Prostate gland (tissue), 2 donors: Measurements from ENCODE around the gene SYNPO. TPM values are rescaled to one million over a fixed set of nuclear protein-coding genes. Genes with fewer than 3 reads are reported as not detected.

Source experiments
- DNase-seq: peaks from one replicate; pipeline ENCODE4 v3.0.0-alpha.2; 2019; ENCODE audit warnings: low spot score
- H3K27ac ChIP-seq, 2 donors: fragments of 200-600 bp; sonication (generic); 2 replicates each; pipeline ENCODE4 v1.5.1; 2017 to 2019
- H3K27me3 ChIP-seq: fragments of 200-600 bp; sonication (generic); replicated peaks from 2 replicates; pipeline ENCODE4 v1.5.1; 2019; ENCODE audit not compliant: insufficient read depth
- H3K36me3 ChIP-seq, 2 donors: fragments of 200-600 bp; sonication (generic); 1 replicate in 1 of 2; 2 replicates in 1 of 2; pipeline versions ENCODE4 v1.5.1 to v1.8.1; 2017 to 2019
- H3K4me1 ChIP-seq: fragments of 200-600 bp; sonication (generic); replicated peaks from 2 replicates; pipeline ENCODE4 v1.5.1; 2019
- H3K4me3 ChIP-seq, 2 donors: fragments of 200-600 bp; sonication (generic); 2 replicates each; pipeline ENCODE4 v1.5.1; 2017 to 2019
- H3K9me3 ChIP-seq: fragments of 200-600 bp; sonication (generic); 2 replicates; pipeline ENCODE4 v1.5.1; 2017
- POLR2A ChIP-seq: fragments of 450-650 bp; IDR thresholded peaks from one replicate; pipeline ENCODE4 v1.6.1; 2016; ENCODE audit warnings: antibody characterized with exemption, mild to moderate bottlenecking
- POLR2AphosphoS5 ChIP-seq: sonication (generic); formaldehyde crosslinking; IDR thresholded peaks from one replicate; pipeline ENCODE4 v1.6.1; 2017; ENCODE audit warnings: antibody characterized with exemption
- WGBS: methylation state at CpG from one replicate; pipeline ENCODE4 v1.1.5; 2018; 5-methylcytosine and 5-hydroxymethylcytosine counted together
- intact Hi-C: fragments of 100-400 bp; cut with DNase I; formaldehyde crosslinking; loops from one replicate; pipeline ENCODE4 v1.14.2; 2022
- total RNA-seq, 2 donors: library from RNA; depleted of rRNA; stranded (reverse); fragments of >200 nt; gene quantifications; one replicate each; pipeline ENCODE4 v1.1.0, GENCODE V29; 2016
- TF ChIP-seq, protein P1 (sequence below), 4 experiments: fragments of 200-600 bp in 2 of 4; fragments of 450-650 bp in 2 of 4; sonication (generic) in 2 of 4; IDR thresholded peaks; 1 replicate in 3 of 4; 2 replicates in 1 of 4; pipeline ENCODE4 v1.5.1; 2016 to 2019; ENCODE audit warnings: antibody characterized with exemption in 4 of 4, mild to moderate bottlenecking in 2 of 4, moderate library complexity in 2 of 4

Gene SYNPO
- total RNA-seq, 2 donors from 2014 or later, result 13.7 to 61.0 TPM

DNA sequence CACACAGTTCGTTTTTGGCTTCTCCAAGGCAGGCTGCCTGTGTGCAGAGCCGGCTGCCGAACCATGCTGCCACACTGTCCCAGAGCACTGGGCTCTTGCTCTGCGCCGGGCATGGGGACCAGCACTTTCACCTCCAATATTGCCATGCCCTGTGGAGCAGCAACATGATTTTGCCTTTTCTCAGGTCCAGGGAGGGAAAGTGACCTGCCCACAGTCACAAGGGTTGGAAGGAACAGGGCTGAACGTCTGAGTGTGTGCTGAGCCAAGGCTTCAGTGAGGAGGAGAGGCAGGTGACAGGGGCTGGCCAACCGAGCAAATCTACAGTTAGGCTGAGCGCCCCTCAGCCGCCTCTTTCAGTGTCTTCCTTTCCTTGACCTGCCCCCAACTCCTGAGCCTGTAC, 34.0 kb upstream of the SYNPO start:
- Histone ChIP-seq H3K9me3 (no peaks in the 10 kb centered on the region), H3K27ac (no peak overlapping the region), H3K36me3 (no peaks in the 10 kb centered on the region), H3K4me1 (no peaks in the 10 kb centered on the region), H3K4me3 (no peak overlapping the region), H3K27me3 (no peaks in the 10 kb centered on the region)
- intact Hi-C loops, result no loop called here
- no peak for DNase-seq
- WGBS, result 87% methylated on average over 9 of the region's 9 CpGs
- TF ChIP-seq POLR2A (no peak), POLR2AphosphoS5 (no peak)

DNA sequence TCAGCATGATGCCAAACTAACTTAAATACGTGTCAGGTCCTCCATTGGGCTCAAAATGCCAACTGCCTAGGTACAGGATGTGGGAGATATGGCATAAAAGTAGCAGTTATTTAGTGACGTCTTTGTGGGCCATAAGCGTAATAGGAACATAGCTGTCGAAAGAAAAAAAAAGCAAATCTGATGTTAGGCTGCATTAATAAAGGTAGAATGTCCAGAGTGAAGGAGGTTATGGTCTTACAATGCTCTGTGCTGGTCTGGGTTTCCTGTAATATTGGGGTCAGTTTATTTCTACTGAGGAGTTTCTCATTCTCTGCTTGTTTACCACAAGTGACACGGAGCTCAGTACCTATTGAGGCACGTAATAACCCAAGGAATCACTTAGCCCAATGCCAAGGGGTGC, 33.4 kb upstream of the SYNPO start:
- Histone ChIP-seq H3K27me3 (no peaks in the 10 kb centered on the region), H3K36me3 (no peaks in the 10 kb centered on the region), H3K9me3 (no peaks in the 10 kb centered on the region), H3K4me1 (no peaks in the 10 kb centered on the region), H3K27ac (no peak overlapping the region), H3K4me3 (no peak overlapping the region)
- intact Hi-C loops, result no loop called here
- WGBS, result 95% methylated on average over 6 of the region's 6 CpGs
- DNase-seq, result no peak
- TF ChIP-seq, protein P1, sequence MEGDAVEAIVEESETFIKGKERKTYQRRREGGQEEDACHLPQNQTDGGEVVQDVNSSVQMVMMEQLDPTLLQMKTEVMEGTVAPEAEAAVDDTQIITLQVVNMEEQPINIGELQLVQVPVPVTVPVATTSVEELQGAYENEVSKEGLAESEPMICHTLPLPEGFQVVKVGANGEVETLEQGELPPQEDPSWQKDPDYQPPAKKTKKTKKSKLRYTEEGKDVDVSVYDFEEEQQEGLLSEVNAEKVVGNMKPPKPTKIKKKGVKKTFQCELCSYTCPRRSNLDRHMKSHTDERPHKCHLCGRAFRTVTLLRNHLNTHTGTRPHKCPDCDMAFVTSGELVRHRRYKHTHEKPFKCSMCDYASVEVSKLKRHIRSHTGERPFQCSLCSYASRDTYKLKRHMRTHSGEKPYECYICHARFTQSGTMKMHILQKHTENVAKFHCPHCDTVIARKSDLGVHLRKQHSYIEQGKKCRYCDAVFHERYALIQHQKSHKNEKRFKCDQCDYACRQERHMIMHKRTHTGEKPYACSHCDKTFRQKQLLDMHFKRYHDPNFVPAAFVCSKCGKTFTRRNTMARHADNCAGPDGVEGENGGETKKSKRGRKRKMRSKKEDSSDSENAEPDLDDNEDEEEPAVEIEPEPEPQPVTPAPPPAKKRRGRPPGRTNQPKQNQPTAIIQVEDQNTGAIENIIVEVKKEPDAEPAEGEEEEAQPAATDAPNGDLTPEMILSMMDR (IDR thresholded peaks at IDR 0.05), result no peak

DNA sequence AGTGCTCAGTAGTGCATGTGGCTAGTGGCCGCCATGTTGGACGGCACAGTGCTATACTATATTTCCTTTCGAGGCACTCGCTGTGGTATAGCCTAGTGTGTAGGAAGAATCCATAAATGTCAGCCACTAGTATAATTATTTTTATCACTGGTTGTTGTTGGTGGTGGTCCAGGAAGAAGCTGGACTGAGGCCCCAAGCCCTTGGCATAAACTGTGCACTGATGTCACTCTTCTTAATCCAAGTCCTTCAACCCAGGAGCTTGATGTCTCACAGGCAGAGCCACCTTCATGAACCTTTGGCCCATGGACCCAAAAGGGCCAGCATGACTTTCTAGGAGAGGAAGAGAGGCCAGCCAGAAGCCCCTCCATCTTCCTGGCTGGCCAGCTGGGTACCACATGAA, 32.5 kb upstream of the SYNPO start:
- intact Hi-C loops, result no loop called here
- no peaks in the 10 kb centered on the region for H3K27me3 ChIP-seq
- H3K4me1 ChIP-seq, result no peaks in the 10 kb centered on the region
- H3K36me3 ChIP-seq, result no peaks in the 10 kb centered on the region
- TF ChIP-seq, protein P1 (IDR thresholded peaks at IDR 0.05), result no peak
- TF ChIP-seq POLR2AphosphoS5 (no peak), POLR2A (no peak)
- no peak overlapping the region for H3K27ac ChIP-seq
- DNase-seq, result no peak
- no peak overlapping the region for H3K4me3 ChIP-seq
- WGBS, result 81% methylated on average over 4 of the region's 4 CpGs
- H3K9me3 ChIP-seq, result no peaks in the 10 kb centered on the region

DNA sequence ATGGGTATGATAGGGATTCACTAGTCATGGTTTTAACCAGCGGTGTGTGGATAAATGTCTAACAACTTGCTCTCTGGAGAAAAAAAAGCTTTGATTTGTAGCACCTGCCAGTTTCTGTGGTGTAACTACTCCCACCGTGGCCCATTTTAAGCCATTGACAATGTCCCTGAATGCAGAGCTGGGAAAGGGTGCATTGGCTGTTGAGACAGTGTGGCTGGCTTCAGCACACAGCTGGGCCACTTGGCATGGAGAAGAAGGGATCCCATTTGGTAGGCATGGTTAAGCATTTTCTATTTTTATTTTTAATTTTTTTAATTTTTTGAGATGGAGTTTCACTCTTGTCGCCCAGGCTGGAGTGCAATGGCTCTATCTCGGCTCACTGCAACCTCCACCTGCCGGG, 31.5 kb upstream of the SYNPO start:
- Histone ChIP-seq H3K9me3 (no peaks in the 10 kb centered on the region), H3K4me3 (no peak overlapping the region), H3K36me3 (no peaks in the 10 kb centered on the region), H3K4me1 (no peaks in the 10 kb centered on the region), H3K27ac (no peak overlapping the region), H3K27me3 (no peaks in the 10 kb centered on the region)
- intact Hi-C loops, result no loop called here
- DNase-seq, result no peak
- TF ChIP-seq POLR2AphosphoS5, result no peak
- TF ChIP-seq, protein P1 (IDR thresholded peaks at IDR 0.05), result no peak
- TF ChIP-seq POLR2A, result no peak
- 71% methylated on average over 5 of the region's 5 CpGs for WGBS

DNA sequence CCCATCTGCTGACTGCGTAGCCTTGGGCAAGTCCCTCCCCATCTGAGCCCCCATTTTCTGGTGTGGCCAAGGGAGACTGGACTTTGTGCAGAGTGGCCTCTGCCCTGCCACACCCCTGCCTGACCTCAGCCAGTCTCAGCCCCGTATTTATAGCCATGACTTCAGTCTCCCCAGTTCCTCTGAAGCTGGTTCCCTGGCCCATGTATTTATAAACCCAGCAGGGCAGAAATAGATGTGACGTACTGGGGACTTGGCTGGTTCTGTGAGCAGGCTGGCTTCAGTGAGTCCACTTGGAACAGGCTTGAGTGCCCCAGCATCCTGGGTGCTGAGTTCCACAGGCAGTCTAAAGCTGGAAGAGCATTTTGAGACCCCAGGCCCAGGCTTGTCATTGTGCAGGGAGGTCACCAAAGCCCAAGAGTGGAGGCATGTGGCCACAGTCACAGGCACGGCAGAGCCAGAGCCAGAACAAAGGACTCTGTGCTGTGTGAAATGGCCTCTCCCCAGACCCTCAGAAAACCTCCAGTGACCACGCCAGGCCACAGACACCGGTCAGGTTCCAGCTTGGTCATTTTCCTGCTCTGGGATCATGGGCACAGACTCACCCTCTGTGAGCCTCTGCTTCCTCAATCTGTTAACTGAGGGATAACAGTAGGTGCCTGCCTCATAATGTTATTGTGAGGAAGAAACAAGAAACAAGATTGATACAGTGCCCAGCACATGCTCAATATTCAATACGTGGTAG, 30.4 kb upstream of the SYNPO start:
- H3K9me3 ChIP-seq, result no peaks in the 10 kb centered on the region
- peak overlapping the region; percentile 24 to 58 for H3K27ac ChIP-seq
- intact Hi-C loops, result no loop called here
- TF ChIP-seq, protein P1 (IDR thresholded peaks at IDR 0.05), result no peak
- TF ChIP-seq POLR2AphosphoS5, result peak; percentile 35
- no peak for TF ChIP-seq POLR2A
- H3K4me3 ChIP-seq, result no peak overlapping the region
- 64% methylated on average over 7 of the region's 7 CpGs for whole genome bisulfite sequencing
- no peaks in the 10 kb centered on the region for H3K27me3 ChIP-seq
- DNase-seq, result no peak
- H3K36me3 ChIP-seq, result no peaks in the 10 kb centered on the region
- H3K4me1 ChIP-seq, result no peaks in the 10 kb centered on the region
